WTC11 (cell line): ENCODE results near the gene ANO7. TPM values are rescaled to one million over a fixed set of nuclear protein-coding genes. Genes with fewer than 3 reads are reported as not detected.

ENCODE experiments used
- ATAC-seq: fragments of 200-7000 bp; cut with Tn5 transposase; 2 replicates; pipeline ENCODE4 v1.10.0; 2021; ENCODE audit warnings: mild to moderate bottlenecking, moderate library complexity
- CTCF ChIA-PET: fragments of 300-600 bp; sonication (Branson Sonifier 250); formaldehyde crosslinking; loops from one replicate; lab custom pipeline; 2021; ENCODE audit warnings: antibody characterized with exemption; lab: Charles Lee
- POLR2A ChIA-PET: fragments of 350-600 bp; sonication (Branson Sonifier 250); formaldehyde crosslinking; loops from one replicate; lab custom pipeline; 2021; ENCODE audit warnings: antibody characterized with exemption; lab: Charles Lee
- DNase-seq: peaks from one replicate; pipeline ENCODE4 v3.0.0; 2021; ENCODE audit warnings: low spot score
- H3K27ac Mint-ChIP-seq: 2 replicates; pipeline ENCODE4 v1.8.0; 2021; ENCODE audit warnings: mixed read lengths
- H3K27me3 Mint-ChIP-seq: 2 replicates; pipeline ENCODE4 v1.8.0; 2021; ENCODE audit warnings: low read depth, mild to moderate bottlenecking, moderate library complexity, mixed read lengths
- H3K36me3 Mint-ChIP-seq: 2 replicates; pipeline ENCODE4 v1.8.0; 2021; ENCODE audit warnings: mixed read lengths
- H3K4me1 Mint-ChIP-seq: 2 replicates; pipeline ENCODE4 v1.8.0; 2022; ENCODE audit warnings: mixed read lengths
- H3K4me3 Mint-ChIP-seq: 2 replicates; pipeline ENCODE4 v1.8.0; 2021; ENCODE audit warnings: mild to moderate bottlenecking, moderate library complexity, mixed read lengths
- H3K9me3 Mint-ChIP-seq: 2 replicates; pipeline ENCODE4 v1.8.0; 2021; ENCODE audit warnings: mixed read lengths
- ATF6 ChIP-seq: sonication (generic); formaldehyde crosslinking; IDR thresholded peaks from 2 replicates; pipeline ENCODE4 v1.8.1; 2023; ENCODE audit warnings: mild to moderate bottlenecking, missing genetic modification reagents
- CDX4 ChIP-seq: fragments of 250-450 bp; sonication (Bioruptor Pico); IDR thresholded peaks from 2 replicates; pipeline ENCODE4 v1.9.0; 2021; ENCODE audit warnings: moderate library complexity, mild to moderate bottlenecking, inconsistent platforms, borderline replicate concordance
- CREB1 ChIP-seq: sonication (generic); formaldehyde crosslinking; IDR thresholded peaks from 2 replicates; pipeline ENCODE4 v1.8.0; 2023; ENCODE audit warnings: mild to moderate bottlenecking, missing genetic modification reagents
- ESRRA ChIP-seq: sonication (generic); formaldehyde crosslinking; IDR thresholded peaks from 2 replicates; pipeline ENCODE4 v1.8.1; 2022; ENCODE audit warnings: mild to moderate bottlenecking, missing genetic modification reagents, borderline replicate concordance
- GRHL2 ChIP-seq: fragments of 250-450 bp; sonication (Bioruptor Pico); IDR thresholded peaks from 2 replicates; pipeline ENCODE4 v1.8.0; 2022; ENCODE audit warnings: mild to moderate bottlenecking, moderate library complexity; ENCODE audit not compliant: insufficient replicate concordance, severe bottlenecking
- IRF2 ChIP-seq: sonication (generic); formaldehyde crosslinking; IDR thresholded peaks from 2 replicates; pipeline ENCODE4 v1.8.0; 2022; ENCODE audit warnings: low read depth, missing genetic modification reagents, borderline replicate concordance
- JAZF1 ChIP-seq: fragments of 250-450 bp; sonication (Bioruptor Pico); IDR thresholded peaks from 2 replicates; pipeline ENCODE4 v1.9.0; 2021; ENCODE audit warnings: moderate library complexity, mild to moderate bottlenecking, inconsistent platforms
- MLX ChIP-seq: sonication (generic); formaldehyde crosslinking; IDR thresholded peaks from 2 replicates; pipeline ENCODE4 v1.8.1; 2023; ENCODE audit warnings: mild to moderate bottlenecking, missing genetic modification reagents, moderate library complexity
- NFE2L1 ChIP-seq: sonication (generic); formaldehyde crosslinking; IDR thresholded peaks from 2 replicates; pipeline ENCODE4 v1.8.1; 2023; ENCODE audit warnings: missing genetic modification reagents
- NFYB ChIP-seq: sonication (generic); formaldehyde crosslinking; conservative IDR thresholded peaks from 2 replicates; pipeline ENCODE4 v1.8.0; 2022; ENCODE audit warnings: low read depth, missing genetic modification reagents
- TEAD1 ChIP-seq: sonication (generic); formaldehyde crosslinking; IDR thresholded peaks from 2 replicates; pipeline ENCODE4 v1.8.0; 2022; ENCODE audit warnings: mild to moderate bottlenecking, missing genetic modification reagents
- ZNF232 ChIP-seq: sonication (generic); formaldehyde crosslinking; IDR thresholded peaks from 2 replicates; pipeline ENCODE4 v1.8.0; 2022; ENCODE audit warnings: mild to moderate bottlenecking, missing genetic modification reagents
- ZNF263 ChIP-seq: sonication (generic); formaldehyde crosslinking; IDR thresholded peaks from 2 replicates; pipeline ENCODE4 v1.8.1; 2022; ENCODE audit warnings: low read depth, mild to moderate bottlenecking, moderate library complexity, missing genetic modification reagents
- ZNF671 ChIP-seq: fragments of 250-450 bp; sonication (Bioruptor Pico); IDR thresholded peaks from 2 replicates; pipeline ENCODE4 v1.8.0; 2021; ENCODE audit warnings: mild to moderate bottlenecking
- total RNA-seq: library from RNA; stranded (reverse); gene quantifications from 3 replicates; pipeline ENCODE4 v1.2.3, GENCODE V29; 2021
- TF ChIP-seq, protein P1 (sequence below): fragments of 250-450 bp; sonication (Bioruptor Pico); IDR thresholded peaks from 2 replicates; pipeline ENCODE4 v2.1.2; 2022; ENCODE audit warnings: mild to moderate bottlenecking, moderate library complexity
- TF ChIP-seq, protein P2 (sequence below): sonication (generic); formaldehyde crosslinking; IDR thresholded peaks from 2 replicates; pipeline ENCODE4 v1.8.1; 2023; ENCODE audit warnings: mild to moderate bottlenecking, missing genetic modification reagents, borderline replicate concordance

The ANO7 gene
- total RNA-seq, 1 experiment from 2014 or later = 8.0 TPM

- ATAC-seq = no peak
- CTCF ChIA-PET = no interaction called here
- Mint-ChIP-seq H3K36me3 (peaks cover 94% of the 10 kb centered on the region), H3K4me1 (no peaks in the 10 kb centered on the region), H3K4me3 (no peak overlapping the region), H3K27ac (no peak overlapping the region), H3K9me3 (no peaks in the 10 kb centered on the region), H3K27me3 (no peaks in the 10 kb centered on the region)
- POLR2A ChIA-PET = no interaction called here
- no peak for DNase-seq
- no peak for TF ChIP-seq CREB1
- no peak for TF ChIP-seq ATF6 (CRISPR knock-in tag)
- no peak for TF ChIP-seq TEAD1
- TF ChIP-seq GRHL2 (CRISPR knock-in tag) = no peak
- TF ChIP-seq, protein P1, sequence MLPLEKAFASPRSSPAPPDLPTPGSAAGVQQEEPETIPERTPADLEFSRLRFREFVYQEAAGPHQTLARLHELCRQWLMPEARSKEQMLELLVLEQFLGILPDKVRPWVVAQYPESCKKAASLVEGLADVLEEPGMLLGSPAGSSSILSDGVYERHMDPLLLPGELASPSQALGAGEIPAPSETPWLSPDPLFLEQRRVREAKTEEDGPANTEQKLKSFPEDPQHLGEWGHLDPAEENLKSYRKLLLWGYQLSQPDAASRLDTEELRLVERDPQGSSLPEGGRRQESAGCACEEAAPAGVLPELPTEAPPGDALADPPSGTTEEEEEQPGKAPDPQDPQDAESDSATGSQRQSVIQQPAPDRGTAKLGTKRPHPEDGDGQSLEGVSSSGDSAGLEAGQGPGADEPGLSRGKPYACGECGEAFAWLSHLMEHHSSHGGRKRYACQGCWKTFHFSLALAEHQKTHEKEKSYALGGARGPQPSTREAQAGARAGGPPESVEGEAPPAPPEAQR (CRISPR knock-in tag) = no peak
- no peak for TF ChIP-seq ZNF671 (CRISPR knock-in tag)
Measured at GRCh38 chr2:241237949-241238371, 49.5 kb downstream of the ANO7 start.

- no peaks in the 10 kb centered on the region for H3K4me1 Mint-ChIP-seq
- H3K27ac Mint-ChIP-seq = no peak overlapping the region
- CTCF ChIA-PET = no interaction called here
- H3K27me3 Mint-ChIP-seq = no peaks in the 10 kb centered on the region
- DNase-seq = no peak
- H3K4me3 Mint-ChIP-seq = no peak overlapping the region
- no peak for TF ChIP-seq NFYB (CRISPR knock-in tag)
- TF ChIP-seq CDX4 (CRISPR knock-in tag) = no peak
- no peak for TF ChIP-seq ZNF263
- TF ChIP-seq, protein P2, sequence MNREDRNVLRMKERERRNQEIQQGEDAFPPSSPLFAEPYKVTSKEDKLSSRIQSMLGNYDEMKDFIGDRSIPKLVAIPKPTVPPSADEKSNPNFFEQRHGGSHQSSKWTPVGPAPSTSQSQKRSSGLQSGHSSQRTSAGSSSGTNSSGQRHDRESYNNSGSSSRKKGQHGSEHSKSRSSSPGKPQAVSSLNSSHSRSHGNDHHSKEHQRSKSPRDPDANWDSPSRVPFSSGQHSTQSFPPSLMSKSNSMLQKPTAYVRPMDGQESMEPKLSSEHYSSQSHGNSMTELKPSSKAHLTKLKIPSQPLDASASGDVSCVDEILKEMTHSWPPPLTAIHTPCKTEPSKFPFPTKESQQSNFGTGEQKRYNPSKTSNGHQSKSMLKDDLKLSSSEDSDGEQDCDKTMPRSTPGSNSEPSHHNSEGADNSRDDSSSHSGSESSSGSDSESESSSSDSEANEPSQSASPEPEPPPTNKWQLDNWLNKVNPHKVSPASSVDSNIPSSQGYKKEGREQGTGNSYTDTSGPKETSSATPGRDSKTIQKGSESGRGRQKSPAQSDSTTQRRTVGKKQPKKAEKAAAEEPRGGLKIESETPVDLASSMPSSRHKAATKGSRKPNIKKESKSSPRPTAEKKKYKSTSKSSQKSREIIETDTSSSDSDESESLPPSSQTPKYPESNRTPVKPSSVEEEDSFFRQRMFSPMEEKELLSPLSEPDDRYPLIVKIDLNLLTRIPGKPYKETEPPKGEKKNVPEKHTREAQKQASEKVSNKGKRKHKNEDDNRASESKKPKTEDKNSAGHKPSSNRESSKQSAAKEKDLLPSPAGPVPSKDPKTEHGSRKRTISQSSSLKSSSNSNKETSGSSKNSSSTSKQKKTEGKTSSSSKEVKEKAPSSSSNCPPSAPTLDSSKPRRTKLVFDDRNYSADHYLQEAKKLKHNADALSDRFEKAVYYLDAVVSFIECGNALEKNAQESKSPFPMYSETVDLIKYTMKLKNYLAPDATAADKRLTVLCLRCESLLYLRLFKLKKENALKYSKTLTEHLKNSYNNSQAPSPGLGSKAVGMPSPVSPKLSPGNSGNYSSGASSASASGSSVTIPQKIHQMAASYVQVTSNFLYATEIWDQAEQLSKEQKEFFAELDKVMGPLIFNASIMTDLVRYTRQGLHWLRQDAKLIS (CRISPR knock-in tag) = no peak
- TF ChIP-seq ZNF232 (CRISPR knock-in tag) = no peak
- TF ChIP-seq MLX (CRISPR knock-in tag) = no peak
- TF ChIP-seq NFE2L1 (CRISPR knock-in tag) = no peak
- TF ChIP-seq IRF2 = no peak
- TF ChIP-seq ESRRA = no peak
- no peak for TF ChIP-seq JAZF1 (CRISPR knock-in tag)
- TF ChIP-seq, all 79 proteins: peak for 0
- Mint-ChIP-seq H3K36me3 (peaks cover 96% of the 10 kb centered on the region), H3K9me3 (no peaks in the 10 kb centered on the region)
- no peak for ATAC-seq
- POLR2A ChIA-PET = no interaction called here
Measured at GRCh38 chr2:241238693-241239198, 50.3 kb downstream of the ANO7 start.
